LNCaP clone FGC (cell line): Measurements from ENCODE around the gene NIM1K.
"Not testable (repeated sequence)": the region's sequence is repeated elsewhere in the genome, so short reads cannot be mapped to it uniquely, and the experiment has no call there.

Source experiments
- DNase-seq: peaks from one replicate; pipeline ENCODE4 v3.0.0-alpha.2; 2011; ENCODE audit warnings: low read depth
- H3K4me3 ChIP-seq: 2 replicates; pipeline ENCODE4 v1.5.1; 2011; ENCODE audit warnings: mild to moderate bottlenecking, low read depth, low read length, control low read depth
- CTCF ChIP-seq: IDR thresholded peaks from 2 replicates; pipeline ENCODE4 v1.5.1; 2012; ENCODE audit warnings: mild to moderate bottlenecking; ENCODE audit not compliant: control insufficient read depth, insufficient read depth; ENCODE audit errors: extremely low read depth

NIM1K gene

GRCh38 chr5:43152946-43153345, 39.1 kb upstream of the NIM1K start:
- DNase-seq, result no peak

GRCh38 chr5:43154469-43154868, 37.6 kb upstream of the NIM1K start:
- H3K4me3 ChIP-seq, result no peak overlapping the region
- DNase-seq, result no peak
- no peak for TF ChIP-seq CTCF

More at GRCh38 chr5:43152946-43153345, 39.1 kb upstream of the NIM1K start:
- no peak overlapping the region for H3K4me3 ChIP-seq
- TF ChIP-seq CTCF, result no peak

GRCh38 chr5:43155394-43156096, 36.5 kb upstream of the NIM1K start:
- no peak overlapping the region for H3K4me3 ChIP-seq
- no peak for DNase-seq
- no peak for TF ChIP-seq CTCF

- no peak overlapping the region for H3K4me3 ChIP-seq
- TF ChIP-seq CTCF, result no peak
- DNase-seq, result no peak
Observed at GRCh38 chr5:43156388-43156787, 35.6 kb upstream of the NIM1K start.

- TF ChIP-seq CTCF, result no peak
- no peak for DNase-seq
- H3K4me3 ChIP-seq, result no peak overlapping the region
Observed at GRCh38 chr5:43157068-43157467, 35.0 kb upstream of the NIM1K start.

GRCh38 chr5:43161244-43161643, 30.8 kb upstream of the NIM1K start:
- no peak for DNase-seq
- H3K4me3 ChIP-seq, result no peak overlapping the region
- TF ChIP-seq CTCF, result no peak

- H3K4me3 ChIP-seq, result not testable (repeated sequence)
Observed at GRCh38 chr5:43164801-43165200, 27.2 kb upstream of the NIM1K start.

GRCh38 chr5:43165323-43165722, 26.7 kb upstream of the NIM1K start:
- no peak for DNase-seq
- TF ChIP-seq CTCF, result no peak
- H3K4me3 ChIP-seq, result no peak overlapping the region

More at GRCh38 chr5:43164801-43165200, 27.2 kb upstream of the NIM1K start:
- DNase-seq, result not testable (repeated sequence)
